ENCODE results near the gene COL16A1.

The COL16A1 gene

DNA sequence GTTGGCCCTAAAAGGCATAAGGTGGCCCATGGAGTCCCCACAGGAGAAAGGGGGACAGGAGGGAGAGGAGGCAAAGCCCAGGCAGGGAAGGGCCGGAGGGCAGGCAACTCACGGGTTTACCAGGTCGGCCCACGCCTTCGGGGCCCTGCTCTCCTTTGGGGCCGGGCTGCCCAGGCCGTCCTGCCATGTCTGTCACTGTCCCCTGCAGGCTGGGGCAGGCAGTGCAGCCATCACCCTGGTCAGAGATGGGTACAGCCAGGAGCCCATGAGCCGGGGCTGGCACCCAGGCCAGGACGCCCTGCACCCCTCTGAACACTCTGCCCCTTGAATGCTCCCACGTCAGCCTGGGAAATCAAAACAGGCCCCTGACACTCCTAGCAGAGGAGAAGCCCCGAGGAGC is 19.8 kb downstream of the COL16A1 start:
- DNase-seq = no peak

DNA sequence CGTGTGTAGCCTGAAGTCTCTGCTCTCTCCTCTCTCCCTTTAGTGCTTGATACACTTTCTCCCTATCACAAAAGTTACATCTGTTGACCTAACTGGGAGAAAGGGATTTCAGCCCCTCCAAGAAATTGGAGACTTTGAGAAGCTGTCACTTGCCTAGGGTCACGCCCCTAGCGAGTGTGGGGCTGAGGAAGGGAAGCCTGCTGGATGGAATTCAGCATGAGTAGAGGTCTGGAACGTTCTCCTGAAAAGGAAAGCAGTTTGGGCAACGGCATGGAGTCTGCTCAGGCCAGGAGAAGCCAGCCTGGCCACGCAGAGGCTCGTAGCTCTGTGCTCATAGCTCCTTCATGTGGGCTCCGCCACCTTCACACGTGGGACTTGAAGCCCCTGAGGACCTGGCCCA is 22.4 kb downstream of the COL16A1 start:
- DNase-seq = no peak

DNA sequence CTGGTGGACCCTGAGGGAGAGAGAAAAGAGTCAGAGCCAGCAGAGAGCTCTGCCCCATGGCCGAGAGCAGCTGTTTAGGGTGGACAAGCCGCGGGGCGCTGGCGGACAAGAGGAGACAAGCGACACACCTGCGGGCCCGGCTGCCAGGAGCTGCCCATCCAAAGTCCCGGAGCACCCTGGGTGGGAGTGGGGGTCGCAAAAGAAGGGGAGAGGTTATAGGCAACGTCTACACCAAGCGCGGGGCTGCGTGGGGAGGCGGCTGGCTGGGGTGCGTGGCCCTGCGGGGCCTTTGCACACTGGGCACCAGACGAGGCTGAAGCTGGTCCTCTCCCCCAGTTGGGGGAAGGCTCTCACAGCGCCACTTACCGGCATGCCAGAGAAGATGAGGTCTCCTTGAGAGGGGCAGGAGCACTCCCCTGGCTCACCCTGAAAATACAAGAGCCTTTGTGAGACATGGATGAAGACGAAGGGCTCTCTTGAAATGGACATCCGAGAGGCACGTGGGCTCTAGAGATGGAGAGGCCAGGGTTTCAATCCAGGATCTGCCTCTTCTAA is 24.1 kb downstream of the COL16A1 start:
- DNase-seq = no peak

DNA sequence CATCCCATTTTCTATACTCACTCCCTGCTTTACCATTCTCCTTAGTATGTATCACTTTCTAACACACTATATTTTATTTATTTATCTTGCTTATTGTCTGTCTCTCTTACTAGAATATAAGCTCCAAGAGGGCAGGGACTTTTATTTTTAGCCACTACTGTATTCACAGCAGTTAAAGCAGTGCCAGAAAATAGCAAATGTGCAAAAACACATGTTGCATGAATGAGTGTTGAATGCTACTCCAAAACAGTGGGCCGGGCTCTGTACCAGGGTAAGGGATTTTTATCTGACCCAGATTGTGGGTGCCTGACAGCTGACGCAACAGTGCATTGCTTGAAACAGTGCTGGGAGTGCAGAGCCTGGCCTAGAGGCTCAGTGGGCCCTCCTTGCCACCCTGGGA is 24.7 kb downstream of the COL16A1 start:
- no peak for DNase-seq

DNA sequence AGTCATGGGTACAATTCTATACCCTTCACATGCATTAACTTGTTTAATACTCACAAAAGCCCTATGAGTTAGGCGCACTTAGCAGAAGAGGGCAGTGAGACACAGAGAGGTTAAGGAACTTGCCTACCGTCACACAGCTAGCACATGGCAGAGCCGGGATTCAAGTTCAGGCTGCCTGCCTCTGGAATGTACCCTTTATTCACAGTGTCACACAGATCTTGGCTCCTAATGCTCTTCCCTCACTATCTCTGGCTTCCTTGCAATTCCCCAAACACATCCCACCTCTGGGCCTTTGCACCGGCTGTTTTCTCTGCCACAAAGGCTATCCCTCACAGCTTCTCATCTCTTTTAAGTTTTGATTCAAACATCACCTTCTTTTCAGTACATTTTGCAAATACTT is 25.1 kb downstream of the COL16A1 start:
- no peak for DNase-seq

DNA sequence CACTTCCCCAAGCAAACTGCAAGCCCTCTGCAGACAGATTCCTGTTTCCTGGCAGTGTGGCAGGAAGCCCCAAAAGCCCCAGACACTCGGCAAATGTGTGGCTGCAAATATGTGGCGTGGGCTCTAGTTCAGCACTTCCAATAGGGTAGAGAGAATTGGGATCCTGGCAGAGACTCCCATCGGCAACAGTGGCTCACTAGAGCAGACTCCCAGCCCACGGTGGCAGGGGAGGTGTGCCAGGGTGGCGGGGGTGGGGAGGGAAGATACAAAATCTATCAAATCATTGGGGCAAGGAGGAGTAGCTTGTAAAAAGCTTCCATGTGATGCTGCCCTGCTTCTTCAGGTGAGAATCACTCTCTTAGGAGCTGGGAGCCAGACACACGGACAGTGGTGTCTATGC is 25.9 kb downstream of the COL16A1 start:
- DNase-seq = no peak

DNA sequence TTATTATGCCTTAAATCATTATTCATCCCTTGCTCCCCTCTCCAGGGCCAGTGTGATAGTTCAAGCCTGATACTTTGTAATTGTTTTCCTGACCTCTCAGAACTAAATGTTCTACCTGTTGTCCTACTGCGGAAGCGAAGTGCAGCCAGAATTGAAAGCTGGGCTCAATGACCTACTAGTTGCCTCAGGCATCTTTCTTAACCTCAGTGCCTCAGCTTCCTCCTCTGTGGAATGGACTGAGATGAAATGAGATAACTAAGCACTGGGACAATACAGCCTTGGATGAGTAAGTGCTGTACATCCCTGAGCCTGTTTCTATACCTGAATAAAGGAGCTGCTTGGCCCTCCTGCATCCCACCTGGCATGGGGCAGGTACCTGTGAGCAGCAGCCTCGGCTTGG is 26.4 kb downstream of the COL16A1 start:
- no peak for DNase-seq

DNA sequence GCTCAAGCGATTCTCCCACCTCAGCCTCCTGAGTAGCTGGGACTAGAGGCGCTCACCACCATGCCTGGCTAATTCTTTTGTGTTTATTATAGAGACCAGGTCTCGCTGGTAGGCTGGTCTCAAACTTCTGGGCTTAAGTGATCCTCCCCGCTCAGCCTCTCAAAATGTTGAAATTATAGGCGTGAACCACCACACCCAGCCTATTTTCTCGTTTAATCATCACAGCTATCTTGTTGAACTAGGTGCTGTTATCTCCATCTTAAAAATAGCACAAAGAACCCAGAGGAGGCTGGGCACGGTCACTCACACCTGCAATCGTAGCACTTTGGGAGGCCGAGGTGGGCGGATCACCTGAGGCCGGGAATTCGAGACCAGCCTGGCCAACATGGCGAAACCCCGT is 28.1 kb downstream of the COL16A1 start:
- no peak for DNase-seq

DNA sequence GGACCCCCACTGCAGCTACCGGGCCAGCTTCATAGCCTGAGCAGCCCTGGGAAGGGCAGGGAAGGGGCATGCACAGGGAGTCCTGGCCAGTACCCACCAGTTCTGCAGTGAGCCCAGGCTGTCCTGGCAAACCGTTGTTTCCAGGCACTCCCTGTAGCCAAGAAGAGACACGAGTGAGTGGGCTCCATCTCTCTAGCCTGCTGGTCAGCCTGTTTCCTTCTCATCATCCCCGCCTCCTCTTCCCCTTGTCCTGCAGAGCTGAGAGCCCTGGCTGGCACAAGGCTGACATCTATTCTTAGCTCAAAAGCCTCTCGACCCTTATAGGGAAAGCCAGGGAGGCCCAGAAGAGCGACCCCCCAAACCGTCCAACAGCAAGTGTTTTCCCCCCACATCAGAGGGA is 28.7 kb downstream of the COL16A1 start:
- no peak for DNase-seq

DNA sequence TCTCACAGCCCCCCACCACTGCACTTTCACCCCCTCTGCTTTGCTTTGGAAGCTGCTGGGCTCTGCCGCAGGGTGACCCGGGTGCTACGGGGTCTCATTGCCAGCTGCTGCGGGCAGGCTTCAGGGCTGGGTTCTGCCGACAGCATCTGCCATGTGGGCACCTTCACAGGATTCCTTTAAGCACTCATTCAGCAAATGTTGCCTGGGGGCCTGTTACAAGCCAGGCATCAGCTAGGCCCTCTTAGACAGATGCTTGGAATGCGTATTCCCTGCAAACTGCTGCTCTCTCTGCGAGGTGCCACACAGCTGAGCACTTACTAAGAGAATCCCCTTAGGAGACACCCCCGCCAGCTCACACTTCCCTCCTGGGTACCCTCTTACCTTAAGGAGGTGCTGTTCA is 29.2 kb downstream of the COL16A1 start:
- DNase-seq = no peak

DNA sequence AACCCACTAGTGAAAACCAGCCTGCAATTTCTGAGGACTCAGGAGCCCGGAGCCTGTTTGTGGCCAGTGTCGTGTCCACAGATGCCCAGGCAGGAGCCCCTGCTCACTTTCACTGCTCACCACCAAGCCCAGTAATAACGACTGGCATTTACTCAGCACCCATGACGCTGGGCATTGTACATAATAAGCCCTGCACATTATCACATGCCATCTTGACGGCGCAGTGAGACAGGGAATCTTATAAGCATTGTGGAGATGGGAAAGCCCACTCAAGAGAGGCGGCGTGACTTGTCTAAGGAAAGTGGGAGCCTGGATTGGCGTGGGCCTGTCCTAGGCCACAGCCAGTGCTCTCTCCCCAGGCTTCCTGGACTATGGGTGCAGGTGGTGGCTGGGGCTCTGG is 30.4 kb downstream of the COL16A1 start:
- DNase-seq = no peak

DNA sequence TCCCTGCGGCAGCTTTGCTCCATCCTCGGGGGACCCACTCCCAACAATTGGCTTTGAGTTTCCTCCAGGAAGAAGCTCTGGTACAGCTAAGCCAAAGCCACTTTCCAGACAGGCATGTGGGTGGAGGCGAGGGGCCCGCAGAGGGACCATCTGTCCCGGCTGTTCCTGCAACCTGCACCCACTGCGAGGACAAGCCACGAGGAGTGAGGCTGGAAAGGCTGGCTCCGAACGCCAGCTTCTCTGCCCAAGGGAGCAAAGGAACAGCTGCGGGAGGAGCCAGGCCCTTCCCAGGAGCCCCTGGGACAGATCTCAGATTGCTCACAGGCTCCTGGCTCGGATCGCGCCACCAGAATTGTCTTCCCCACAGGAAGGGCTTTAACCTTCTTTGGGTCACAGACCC is 30.8 kb downstream of the COL16A1 start:
- DNase-seq = no peak

DNA sequence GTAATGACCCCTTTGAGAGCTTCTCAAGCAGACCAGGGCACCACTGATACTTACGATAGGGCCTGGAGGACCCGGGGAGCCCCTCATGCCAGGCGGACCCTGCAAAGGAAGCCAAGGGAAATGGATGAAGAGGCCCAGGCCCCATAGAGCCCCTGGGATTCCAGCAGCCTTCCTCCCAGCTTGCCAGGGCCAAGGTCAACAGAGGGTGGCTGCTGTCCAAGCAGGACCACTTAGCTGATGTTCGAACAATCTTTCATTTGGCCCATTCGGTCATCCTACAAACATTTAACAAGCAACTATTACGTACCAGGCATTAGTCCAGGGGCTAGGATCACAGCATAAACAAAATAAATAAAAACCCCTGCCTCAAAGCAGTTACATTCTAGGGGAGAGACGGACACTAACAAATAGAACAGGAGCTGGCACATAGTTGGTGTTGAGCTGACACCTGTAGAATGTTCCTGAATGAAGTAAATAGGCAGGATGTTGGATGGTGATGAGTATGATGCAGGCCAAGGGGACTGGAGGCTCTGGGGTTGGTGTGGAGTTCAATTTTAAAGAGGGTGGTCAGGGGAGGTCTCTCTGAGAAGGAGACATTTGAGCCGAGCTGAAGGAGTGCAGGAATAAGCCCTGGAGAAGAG is 32.1 kb downstream of the COL16A1 start:
- DNase-seq = no peak

DNA sequence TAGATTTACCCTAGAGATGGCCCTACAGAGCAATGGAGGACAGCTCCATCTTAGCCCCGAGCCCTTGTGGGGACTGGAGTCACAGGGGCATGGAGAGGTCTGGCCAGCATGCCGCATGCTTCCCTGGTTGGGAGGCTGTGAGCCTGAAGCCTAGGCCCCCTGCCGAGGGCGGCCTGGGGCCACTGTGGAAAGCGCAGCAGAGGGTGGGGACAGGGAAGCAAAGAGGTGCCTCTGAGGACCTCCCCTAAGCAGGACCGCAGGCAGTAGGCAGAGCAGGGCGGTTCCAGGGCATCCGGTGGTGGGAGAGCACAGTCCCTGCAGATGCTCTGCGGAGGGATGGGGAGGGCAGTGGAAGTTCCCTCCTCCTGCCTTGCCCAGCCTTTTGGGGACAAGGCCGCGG is 32.7 kb downstream of the COL16A1 start:
- DNase-seq = no peak

DNA sequence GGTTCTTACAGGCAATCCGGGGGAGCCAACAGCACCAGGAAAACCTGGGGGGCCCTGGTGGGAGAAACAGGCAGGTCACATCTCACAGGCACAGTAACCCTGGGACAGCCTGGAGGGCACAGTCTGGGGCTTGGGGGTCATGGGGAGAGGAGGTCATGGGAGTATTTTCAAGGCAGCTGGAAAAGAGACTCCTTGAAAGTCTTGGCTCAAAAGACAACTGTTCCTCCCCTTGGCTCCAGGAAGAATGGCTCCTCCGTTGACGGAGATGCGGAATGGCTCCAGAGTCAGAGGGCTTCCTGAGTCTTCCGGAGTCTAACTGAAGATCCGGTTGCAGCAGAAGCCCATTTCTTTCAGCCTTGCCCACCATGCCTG is 33.2 kb downstream of the COL16A1 start:
- no peak for DNase-seq

DNA sequence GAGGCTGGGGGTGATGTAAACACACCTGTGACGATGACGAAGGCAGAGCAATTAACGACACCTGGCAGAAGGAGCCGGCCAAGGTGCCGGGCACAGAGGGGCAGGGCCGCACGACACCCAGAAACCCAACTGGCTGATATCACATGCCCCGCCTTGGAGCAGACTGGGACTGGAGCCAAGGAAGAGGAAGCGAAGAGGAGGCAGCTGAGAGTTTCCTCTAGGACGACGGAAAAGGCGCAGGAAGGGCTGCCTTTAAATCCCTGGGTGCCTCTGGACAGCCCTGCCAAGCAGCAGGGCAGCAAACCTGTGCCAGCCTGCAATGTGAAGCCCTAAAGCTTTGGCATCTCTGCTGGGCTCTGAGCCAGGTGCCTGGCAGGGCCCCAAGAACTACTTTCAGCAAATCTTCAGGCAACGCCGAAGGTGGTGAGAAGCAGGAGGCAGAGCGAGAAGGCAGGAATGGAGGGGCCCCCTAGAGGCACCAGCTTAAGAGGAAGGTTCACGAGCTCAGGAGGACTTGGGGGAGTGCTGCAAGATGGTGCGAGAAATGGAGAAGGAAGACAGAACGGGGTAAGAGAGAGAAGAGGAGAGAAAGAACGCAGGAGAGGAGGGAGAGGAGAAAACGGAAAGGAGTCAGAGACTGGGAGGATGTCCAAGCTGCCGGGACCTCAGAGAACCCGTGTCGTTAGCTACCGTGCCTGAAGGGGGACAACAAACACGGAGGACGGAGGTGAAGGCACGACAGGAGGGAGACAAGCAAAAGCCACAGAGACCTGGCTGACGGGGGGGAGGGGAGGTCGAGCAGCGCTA is 33.8 kb downstream of the COL16A1 start:
- DNase-seq = no peak

DNA sequence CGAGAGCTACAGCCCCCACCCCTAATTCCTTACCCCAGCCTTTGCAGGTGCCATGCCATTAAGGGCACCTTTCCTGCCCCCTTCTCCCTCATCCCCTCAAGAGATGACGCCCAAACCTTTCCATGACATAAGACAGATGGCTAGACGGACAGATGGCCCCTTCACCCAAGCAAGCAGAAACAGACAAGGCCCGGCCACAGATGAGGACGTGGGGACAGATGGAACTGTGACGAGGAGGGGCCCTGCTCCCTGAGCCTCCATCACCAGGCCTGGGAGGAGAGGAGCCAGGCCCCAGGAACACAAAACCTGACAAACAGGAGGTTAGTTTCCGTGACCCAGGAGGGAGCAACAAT is 34.4 kb downstream of the COL16A1 start:
- DNase-seq = no peak

DNA sequence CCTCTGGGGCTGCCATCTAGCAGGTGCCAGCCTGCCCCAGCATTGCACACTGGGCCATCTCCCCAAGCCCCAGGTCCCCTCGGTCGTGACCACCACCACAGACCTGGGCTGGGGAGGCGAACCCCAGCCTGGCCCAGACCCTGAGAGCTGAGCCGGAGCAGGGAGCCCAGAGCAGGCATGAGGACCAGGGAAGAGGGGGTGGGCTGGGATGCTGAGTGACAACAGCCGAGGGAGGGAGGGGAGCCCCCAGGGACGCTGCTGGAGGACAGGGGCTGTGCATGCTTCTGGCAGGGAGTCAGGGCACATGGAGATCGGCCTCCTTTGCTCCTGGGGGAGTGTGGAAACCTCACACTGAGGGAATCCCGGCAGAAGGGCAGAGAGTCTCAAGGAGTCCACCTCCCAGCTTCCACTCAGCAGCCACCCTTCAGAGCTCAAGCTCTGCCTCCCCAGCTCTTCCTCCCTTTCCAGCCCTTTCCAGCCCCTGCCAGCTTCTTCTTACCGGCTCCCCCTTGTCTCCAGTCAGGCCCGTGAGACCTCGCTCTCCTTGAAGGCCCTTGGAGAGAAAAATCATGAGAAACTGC is 35.4 kb downstream of the COL16A1 start:
- no peak for DNase-seq

DNA sequence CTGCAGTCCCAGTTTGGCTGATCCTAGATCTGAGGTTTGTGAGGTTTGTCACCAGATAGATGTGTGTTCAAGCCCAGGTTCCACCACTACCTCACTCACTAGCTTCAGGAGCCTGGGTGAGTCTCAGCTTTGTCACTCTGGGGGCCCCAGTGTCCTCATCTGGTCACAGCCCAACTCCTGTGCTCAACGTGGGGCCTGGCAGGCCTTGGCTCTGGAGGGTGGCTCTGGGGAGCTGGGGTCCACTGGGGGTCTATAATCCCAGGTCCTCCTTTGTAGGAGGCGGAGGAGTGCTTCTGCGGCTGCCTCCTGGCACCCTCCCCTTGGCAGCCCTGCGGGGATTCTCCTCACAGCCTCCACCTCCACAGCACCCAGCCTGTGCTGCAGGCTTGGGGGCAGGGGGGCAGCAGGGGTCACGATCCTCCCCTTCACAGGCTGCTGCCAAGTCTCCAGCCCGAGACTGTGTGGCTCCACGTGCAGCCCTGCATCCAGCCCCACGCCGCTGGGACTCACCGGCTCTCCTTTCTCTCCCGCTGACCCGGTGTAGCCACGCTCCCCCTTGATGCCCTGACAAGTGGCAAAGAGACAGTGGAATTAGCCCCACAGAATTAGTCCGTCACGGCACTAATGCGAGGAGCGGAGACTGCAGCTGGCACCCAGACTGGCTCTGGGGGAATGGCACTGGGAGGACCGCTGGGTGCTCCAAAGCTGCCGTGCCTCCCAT is 36.6 kb downstream of the COL16A1 start:
- DNase-seq = no peak

DNA sequence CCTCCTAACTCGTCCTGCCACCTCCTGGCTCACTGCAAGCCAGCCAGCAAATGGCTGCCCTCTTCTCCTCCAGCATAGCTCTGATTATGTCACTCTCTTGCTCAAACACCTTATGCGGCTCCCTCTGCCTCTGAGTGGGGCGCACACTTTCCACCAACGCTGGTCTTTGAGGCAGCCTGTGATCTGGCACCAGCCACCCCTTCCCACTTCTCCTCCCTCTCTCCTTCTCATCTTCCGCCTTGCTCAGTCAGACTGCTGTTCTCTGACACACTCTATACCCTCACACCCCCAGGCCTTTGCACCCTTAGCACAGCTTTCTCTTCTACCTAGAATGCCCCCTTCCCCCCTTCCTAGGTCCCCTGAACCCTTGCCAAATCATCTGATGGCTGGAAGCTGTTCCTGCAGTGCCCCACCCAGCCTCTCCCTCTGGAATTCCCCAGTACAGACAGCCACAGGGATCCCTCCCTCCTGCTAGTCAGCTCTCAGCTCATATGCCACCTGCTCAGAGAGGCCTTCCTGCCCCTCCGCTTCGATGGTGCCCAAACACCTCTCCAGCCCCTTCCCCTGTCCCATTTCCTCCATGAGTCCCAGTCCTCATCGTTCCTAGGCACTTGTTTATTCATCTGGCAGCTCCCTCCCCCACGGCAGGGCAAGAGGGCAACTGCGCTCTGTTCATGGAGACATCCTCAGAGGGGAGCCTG is 37.4 kb downstream of the COL16A1 start:
- DNase-seq = no peak

DNA sequence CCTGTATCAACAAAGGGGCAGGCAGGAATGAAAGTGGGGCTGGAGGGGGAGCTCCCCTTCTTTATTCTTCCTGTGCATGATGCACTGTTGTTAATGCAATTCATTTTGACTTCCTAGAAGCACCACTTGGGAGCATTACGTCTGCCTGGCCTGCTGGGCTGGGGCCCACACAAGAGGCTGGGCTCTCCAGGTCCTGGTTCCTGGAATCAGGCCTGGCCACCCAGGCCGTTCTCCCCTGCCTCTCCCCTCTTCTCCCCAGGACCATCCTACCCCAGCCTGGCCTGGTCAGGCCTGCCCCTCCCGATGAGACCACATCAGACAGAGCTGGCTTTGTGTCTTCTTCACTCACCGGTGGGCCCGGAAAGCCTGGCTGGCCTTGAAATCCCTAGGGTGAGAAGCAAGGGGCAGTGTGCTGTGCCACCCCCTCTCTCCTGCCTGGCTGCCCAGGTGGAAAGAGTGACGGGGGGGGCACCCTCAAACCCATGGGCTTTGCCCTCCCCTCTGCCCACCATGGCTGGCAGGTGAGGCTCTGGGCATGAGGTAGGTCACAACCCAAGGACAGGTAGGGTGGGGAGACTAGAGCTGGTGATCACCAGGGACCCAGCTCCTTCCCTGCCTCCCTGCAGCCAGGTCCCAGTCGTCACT is 38.5 kb downstream of the COL16A1 start:
- no peak for DNase-seq

DNA sequence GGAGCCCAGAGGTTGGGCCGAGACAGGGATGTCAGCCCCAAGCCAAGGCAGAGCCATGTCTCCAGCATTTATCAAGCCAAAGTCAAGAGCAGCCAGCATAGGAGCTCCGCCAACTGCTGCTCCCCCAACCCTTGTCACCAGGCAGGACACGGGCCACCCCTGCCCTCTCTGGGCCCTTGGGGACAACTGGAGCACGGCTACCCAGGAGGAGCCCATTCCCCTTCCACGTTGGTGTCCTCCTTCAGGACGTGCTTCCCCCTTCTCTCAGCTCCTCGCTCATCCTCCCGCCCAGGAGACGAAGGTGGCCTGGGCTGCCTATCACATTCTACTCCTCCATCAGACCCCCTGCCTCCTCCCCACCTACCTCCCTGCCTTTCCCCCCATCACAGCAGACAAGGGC is 39.3 kb downstream of the COL16A1 start:
- no peak for DNase-seq
